Measurements from ENCODE around the gene CCDC141. TPM values are rescaled to one million over a fixed set of nuclear protein-coding genes. Genes with fewer than 3 reads are reported as not detected.

The CCDC141 gene
- total RNA-seq, 1 donor from 2014 or later: 4.0 TPM

DNA sequence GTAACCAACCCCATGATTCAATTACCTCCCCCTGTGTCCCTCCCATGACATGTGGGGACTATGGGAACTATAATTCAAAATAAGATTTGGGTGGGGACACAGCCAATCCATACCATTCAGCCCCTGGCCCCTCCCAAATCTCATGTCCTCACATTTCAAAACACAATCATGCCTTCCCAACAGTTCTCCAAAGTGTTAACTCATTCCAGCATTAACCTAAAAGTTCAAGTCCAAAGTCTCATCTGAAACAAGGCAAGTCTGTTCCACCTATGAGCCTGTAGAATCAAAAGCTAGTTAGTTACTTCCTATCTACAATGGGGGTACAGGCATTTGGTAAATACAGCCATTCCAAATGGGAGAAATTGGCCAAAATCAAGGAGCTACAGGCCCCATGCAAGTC is 32.0 kb upstream of the CCDC141 start:
- no peak overlapping the region for H3K4me3 Mint-ChIP-seq
- no peak overlapping the region for H3K27ac Mint-ChIP-seq
- no peak for DNase-seq (ENCODE audit: extremely low spot score, unreplicated experiment)
- TF ChIP-seq, protein P1, sequence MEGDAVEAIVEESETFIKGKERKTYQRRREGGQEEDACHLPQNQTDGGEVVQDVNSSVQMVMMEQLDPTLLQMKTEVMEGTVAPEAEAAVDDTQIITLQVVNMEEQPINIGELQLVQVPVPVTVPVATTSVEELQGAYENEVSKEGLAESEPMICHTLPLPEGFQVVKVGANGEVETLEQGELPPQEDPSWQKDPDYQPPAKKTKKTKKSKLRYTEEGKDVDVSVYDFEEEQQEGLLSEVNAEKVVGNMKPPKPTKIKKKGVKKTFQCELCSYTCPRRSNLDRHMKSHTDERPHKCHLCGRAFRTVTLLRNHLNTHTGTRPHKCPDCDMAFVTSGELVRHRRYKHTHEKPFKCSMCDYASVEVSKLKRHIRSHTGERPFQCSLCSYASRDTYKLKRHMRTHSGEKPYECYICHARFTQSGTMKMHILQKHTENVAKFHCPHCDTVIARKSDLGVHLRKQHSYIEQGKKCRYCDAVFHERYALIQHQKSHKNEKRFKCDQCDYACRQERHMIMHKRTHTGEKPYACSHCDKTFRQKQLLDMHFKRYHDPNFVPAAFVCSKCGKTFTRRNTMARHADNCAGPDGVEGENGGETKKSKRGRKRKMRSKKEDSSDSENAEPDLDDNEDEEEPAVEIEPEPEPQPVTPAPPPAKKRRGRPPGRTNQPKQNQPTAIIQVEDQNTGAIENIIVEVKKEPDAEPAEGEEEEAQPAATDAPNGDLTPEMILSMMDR (conservative IDR thresholded peaks at IDR 0.05): no peak
- H3K9me3 Mint-ChIP-seq: peaks cover 5% of the 10 kb centered on the region
- H3K36me3 Mint-ChIP-seq: peaks cover 4% of the 10 kb centered on the region
- no peaks in the 10 kb centered on the region for H3K27me3 Mint-ChIP-seq
- H3K4me1 Mint-ChIP-seq (ENCODE audit: unreplicated experiment): no peaks in the 10 kb centered on the region

DNA sequence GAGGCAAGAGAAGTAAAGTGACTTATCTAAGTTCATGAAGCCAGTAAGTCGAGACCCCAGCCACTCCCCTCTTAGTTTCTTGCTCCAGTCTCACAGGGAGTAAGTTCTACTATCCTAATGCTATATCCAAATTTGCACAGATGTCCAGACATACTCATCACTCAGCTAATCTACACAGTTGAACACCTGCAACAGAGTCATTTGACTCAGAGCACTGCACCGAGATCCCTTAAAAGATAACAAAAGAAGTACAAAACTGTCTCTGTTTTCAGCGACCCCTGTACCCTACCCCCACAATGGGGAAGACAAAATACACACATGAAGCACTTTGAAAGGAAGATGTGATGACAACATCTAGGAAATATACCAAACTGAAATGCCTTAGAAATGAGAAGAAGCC is 22.6 kb upstream of the CCDC141 start:
- Mint-ChIP-seq H3K27ac (no peak overlapping the region), H3K9me3 (peaks cover 7% of the 10 kb centered on the region), H3K27me3 (no peaks in the 10 kb centered on the region), H3K4me1 (ENCODE audit: unreplicated experiment) (no peaks in the 10 kb centered on the region), H3K36me3 (no peaks in the 10 kb centered on the region), H3K4me3 (no peak overlapping the region)
- TF ChIP-seq, protein P1 (conservative IDR thresholded peaks at IDR 0.05): no peak
- no peak for DNase-seq (ENCODE audit: extremely low spot score, unreplicated experiment)

DNA sequence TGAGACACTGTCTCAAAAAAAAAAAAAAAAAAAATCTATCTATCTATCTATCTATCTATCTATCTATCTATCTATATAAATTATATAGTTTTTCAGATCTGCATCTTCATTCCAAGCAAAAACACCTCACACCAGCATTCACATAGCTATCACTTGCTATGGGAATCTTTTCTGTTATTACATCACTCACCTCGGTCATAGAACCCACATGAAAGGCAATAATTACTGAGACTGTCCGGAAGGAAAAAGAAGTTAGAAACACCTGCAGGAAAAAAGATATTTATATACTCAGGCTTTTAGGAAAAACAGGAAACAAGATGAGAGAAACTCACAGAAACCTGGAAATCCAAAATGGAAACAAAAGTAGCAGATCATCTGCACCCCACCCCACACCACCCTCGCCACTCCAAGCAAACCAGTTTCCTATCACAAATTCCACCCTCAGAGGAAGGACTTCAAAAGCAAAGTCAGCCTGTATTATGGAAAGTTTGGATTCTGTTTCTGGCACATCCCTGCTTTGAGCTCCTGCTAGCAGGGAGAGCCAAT is 21.9 kb upstream of the CCDC141 start:
- Mint-ChIP-seq H3K9me3 (peaks cover under 1% of the 10 kb centered on the region), H3K27ac (no peak overlapping the region), H3K27me3 (no peaks in the 10 kb centered on the region), H3K4me1 (ENCODE audit: unreplicated experiment) (no peaks in the 10 kb centered on the region), H3K4me3 (no peak overlapping the region), H3K36me3 (no peaks in the 10 kb centered on the region)
- DNase-seq (ENCODE audit: extremely low spot score, unreplicated experiment): no peak
- TF ChIP-seq, protein P1 (conservative IDR thresholded peaks at IDR 0.05): no peak

DNA sequence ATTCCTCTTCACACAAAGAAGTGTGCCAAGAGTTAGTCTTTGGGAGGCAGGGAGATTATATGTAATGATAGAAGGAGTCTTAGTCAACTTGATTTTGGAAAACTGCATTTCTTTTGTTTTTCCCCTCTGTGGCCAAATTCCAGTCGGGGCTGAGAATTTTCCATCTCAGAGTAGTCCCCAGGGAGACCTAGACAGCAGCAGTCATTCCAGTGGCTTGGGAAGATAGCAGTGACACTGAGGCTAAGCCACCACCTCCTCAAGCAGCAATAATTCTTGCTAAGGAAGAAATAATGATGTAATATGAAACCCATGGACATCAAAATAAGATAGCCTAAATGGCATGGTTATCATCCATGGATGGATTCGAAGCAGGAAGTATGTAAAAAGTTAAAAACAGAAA is 21.0 kb upstream of the CCDC141 start:
- Mint-ChIP-seq H3K9me3 (no peaks in the 10 kb centered on the region), H3K4me1 (ENCODE audit: unreplicated experiment) (no peaks in the 10 kb centered on the region), H3K27me3 (no peaks in the 10 kb centered on the region), H3K36me3 (no peaks in the 10 kb centered on the region), H3K4me3 (no peak overlapping the region), H3K27ac (no peak overlapping the region)
- no peak for DNase-seq (ENCODE audit: extremely low spot score, unreplicated experiment)
- TF ChIP-seq, protein P1 (conservative IDR thresholded peaks at IDR 0.05): no peak

DNA sequence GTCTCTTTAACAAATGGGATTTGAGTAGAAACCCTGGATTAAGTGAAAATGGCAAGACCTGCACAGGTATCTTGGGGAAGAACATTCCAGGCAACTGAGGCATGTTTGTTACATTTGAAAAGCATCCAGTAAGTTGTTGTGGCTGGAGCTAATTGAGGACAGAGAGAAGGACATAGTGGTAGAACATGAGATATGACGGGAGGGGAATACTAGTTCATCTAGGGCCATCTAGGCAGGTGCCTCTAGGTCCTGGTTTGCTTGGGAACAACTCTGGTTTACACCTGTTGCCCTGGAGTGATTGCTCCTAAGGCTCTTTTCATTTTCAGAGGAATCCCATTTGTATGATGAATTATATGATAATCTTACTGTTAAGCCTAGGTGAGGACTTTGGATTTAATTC is 19.7 kb upstream of the CCDC141 start:
- H3K36me3 Mint-ChIP-seq: no peaks in the 10 kb centered on the region
- TF ChIP-seq, protein P1 (conservative IDR thresholded peaks at IDR 0.05): no peak
- DNase-seq (ENCODE audit: extremely low spot score, unreplicated experiment): no peak
- no peaks in the 10 kb centered on the region for H3K9me3 Mint-ChIP-seq
- no peak overlapping the region for H3K27ac Mint-ChIP-seq
- no peaks in the 10 kb centered on the region for H3K4me1 Mint-ChIP-seq (ENCODE audit: unreplicated experiment)
- no peak overlapping the region for H3K4me3 Mint-ChIP-seq
- H3K27me3 Mint-ChIP-seq: no peaks in the 10 kb centered on the region

Measured in type B pancreatic cell (in vitro differentiated cells).